GM19452 (cell line): ENCODE measurements around the gene ZDHHC18.
"Not testable (repeated sequence)": the region's sequence is repeated elsewhere in the genome, so short reads cannot be mapped to it uniquely, and the experiment has no call there.

Source experiments
- ATAC-seq: cut with Tn5 transposase; IDR thresholded peaks from one replicate; pipeline ENCODE4 v1.9.1; 2021; ENCODE audit not compliant: unreplicated experiment

Gene ZDHHC18

GRCh38 chr1:26790551-26790953, 35.9 kb upstream of the ZDHHC18 start:
- ATAC-seq, result no peak

GRCh38 chr1:26791148-26791547, 35.3 kb upstream of the ZDHHC18 start:
- no peak for ATAC-seq

GRCh38 chr1:26791626-26792025, 34.9 kb upstream of the ZDHHC18 start:
- ATAC-seq, result no peak

DNA sequence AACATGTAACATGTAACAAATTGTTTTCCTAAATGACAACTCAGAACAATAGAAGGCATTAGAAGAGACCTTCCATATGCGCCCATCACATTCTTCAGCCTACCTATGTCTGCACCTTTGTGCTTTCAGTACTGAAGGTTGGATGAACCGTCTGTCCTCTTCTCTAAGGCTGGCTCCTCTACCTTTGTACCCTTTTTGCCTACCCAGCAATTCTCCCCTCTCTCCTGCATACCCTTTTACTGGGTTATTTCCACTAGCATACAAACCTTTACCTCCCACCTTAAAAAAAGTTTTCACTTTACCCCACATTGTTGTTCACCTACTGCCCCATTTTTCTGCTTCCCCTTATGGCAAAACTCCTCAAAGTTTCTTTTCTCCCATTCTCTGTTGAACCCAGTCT, 33.6 kb upstream of the ZDHHC18 start:
- no peak for ATAC-seq

DNA sequence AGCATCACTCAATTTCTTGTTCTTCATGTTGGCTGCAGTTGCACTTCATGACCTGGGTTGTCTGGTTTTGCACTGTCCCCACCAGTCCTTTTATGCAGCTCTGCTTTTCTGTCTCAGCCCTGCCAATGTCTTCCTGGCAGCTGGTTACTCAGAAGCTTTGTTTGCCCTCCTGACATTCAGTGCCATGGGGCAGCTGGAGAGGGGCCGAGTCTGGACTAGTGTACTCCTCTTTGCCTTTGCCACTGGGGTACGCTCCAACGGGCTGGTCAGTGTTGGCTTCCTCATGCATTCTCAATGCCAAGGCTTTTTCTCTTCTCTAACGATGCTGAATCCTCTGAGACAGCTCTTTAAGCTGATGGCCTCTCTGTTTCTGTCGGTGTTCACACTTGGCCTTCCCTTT, 32.1 kb upstream of the ZDHHC18 start:
- no peak for ATAC-seq

- ATAC-seq, result no peak
Measured at GRCh38 chr1:26797627-26798026, 28.9 kb upstream of the ZDHHC18 start.

- no peak for ATAC-seq
Measured at GRCh38 chr1:26799479-26800142, 26.9 kb upstream of the ZDHHC18 start.

- ATAC-seq, result not testable (repeated sequence)
Measured at GRCh38 chr1:26803932-26804331, 22.6 kb upstream of the ZDHHC18 start.

- ATAC-seq, result not testable (repeated sequence)
Measured at GRCh38 chr1:26810105-26810504, 16.4 kb upstream of the ZDHHC18 start.

DNA sequence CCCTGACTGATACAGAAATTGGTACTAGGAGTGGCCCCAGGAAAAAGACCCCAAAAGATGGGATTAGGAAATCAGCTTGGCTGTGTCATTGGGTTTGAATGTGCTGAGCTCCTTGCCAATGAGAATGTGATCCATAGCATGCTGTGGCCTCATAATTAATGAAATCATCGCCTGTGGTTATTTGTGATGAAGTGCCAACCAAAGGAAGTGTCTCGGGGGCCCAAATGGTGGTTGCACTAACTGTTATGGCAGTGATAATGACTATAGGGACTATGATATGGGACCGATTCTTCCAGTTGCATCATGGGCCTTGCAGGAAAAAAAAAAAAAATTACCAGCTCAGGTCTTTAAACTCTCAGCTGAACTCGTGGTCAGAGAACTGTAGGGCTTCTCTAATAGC, 15.4 kb upstream of the ZDHHC18 start:
- ATAC-seq, result no peak

DNA sequence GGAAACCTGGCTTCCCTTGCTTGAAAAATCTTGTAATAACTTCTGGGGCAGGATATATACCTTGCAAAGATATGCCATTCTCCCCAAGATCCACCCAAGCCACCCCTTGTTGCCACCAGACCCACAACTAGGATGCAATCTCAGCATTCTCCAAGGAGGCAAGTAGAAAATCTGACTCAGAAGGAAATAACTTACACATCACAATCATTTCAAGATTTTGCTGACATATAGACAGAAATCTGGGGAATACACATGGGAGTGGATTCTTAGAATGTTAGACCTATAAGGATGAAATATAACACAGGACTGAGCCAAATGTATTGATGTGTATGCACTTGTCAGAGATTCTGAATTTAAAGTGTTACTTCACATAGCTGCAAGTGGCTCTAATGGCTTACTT, 14.8 kb upstream of the ZDHHC18 start:
- no peak for ATAC-seq

- ATAC-seq, result no peak
Measured at GRCh38 chr1:26814377-26814776, 12.1 kb upstream of the ZDHHC18 start.

DNA sequence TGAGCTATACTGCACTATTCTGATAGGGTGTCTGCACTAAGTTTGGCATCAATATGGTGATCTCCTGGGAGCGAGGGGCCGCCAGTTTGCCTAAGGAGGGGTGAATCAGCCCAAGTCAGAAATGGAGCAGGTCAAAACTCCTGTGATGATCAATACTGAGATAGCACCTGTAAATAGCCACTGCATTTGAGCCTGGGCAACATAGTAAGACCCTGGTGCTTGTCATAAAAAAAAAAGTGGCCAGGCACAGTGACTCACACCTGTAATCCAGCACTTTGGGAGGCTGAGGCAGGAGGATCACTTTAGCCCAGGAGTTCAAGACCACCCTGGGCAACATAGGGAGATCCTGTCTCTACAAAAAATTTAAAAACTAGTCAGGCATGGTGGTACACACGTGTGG, 11.6 kb upstream of the ZDHHC18 start:
- no peak for ATAC-seq

- peak; percentile 90 for ATAC-seq
Measured at GRCh38 chr1:26820784-26821269, 5.7 kb upstream of the ZDHHC18 start.

- no peak for ATAC-seq
Measured at GRCh38 chr1:26822737-26823395, 3.6 kb upstream of the ZDHHC18 start.

- no peak for ATAC-seq
Measured at GRCh38 chr1:26824731-26825130, 1.8 kb upstream of the ZDHHC18 start.

- no peak for ATAC-seq
Measured at GRCh38 chr1:26827106-26827604, 667 bp downstream of the ZDHHC18 start.

- ATAC-seq, result no peak
Measured at GRCh38 chr1:26827663-26828062, 1.2 kb downstream of the ZDHHC18 start.

DNA sequence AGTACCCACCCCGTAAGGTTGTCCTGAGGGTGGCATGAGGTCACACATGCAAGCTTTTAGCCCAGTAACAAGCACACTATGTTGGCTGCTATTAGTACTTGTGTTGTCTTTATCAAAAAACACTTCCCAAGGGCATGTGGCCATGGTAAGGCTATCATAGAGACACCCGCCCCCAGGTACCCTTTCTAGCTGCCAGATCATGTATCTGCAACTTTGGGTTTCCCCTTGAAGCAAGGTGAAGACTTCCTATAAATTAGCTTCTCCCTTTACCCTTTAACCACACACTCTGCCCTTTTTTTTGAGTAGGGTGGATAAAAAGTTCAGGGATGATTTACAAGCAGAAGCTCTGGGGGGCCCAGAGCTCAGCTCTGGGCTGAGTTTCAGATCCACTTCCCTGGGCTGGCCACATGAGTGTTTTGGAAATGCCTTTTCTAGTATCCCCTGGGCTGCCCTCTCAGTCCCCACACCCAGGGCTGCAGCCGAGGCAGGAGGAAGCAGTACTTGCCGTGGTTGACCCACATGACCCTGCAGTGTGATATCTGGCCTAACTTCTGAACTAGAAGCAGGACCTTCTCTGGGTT, 2.0 kb downstream of the ZDHHC18 start:
- ATAC-seq, result no peak

- ATAC-seq, result no peak
Measured at GRCh38 chr1:26829184-26829911, 2.9 kb downstream of the ZDHHC18 start.

DNA sequence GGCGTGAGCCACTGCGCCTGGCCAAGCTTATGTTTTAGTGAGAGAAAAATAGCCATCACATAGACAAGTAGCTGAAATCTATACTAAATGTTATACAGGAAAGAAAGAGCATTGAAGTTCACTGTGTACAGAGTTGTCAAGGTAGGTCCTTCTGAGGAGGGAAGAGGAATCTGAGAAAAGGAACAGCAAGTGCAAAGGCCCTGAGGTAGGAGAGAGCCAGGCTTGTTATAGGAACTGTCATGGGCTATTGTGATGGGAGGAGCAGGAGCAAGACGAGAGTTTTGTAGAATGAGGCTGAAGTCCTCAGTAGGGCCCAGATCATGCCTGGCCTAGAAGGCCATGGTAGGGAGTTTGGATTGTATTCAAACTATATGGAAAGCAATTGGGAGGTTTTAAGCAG, 4.6 kb downstream of the ZDHHC18 start:
- ATAC-seq, result no peak
